PFSK-1 (cell line): ENCODE results near the gene RBP7.

Experiments
- POLR2AphosphoS5 ChIP-seq: IDR thresholded peaks from 2 replicates; pipeline ENCODE4 v1.6.1; 2012; ENCODE audit warnings: low read depth, mild to moderate bottlenecking, control low read depth, low read length, moderate library complexity
- REST ChIP-seq, 2 experiments: IDR thresholded peaks; 2 replicates each; pipeline versions ENCODE4 v1.6.1 to v1.8.0; 2011 to 2012; ENCODE audit warnings: low read depth in 2 of 2, low read length in 2 of 2, control low read depth in 1 of 2, inconsistent platforms in 1 of 2, mild to moderate bottlenecking in 1 of 2, moderate library complexity in 1 of 2; ENCODE audit not compliant: insufficient read depth in 1 of 2
- SIN3A ChIP-seq: IDR thresholded peaks from 2 replicates; pipeline ENCODE4 v1.6.1; 2012; ENCODE audit warnings: mild to moderate bottlenecking, low read length, moderate library complexity, borderline replicate concordance; ENCODE audit not compliant: insufficient read depth
- TAF1 ChIP-seq: IDR thresholded peaks from 2 replicates; pipeline ENCODE4 v1.6.1; 2012; ENCODE audit warnings: low read length, control low read depth, borderline replicate concordance; ENCODE audit not compliant: insufficient read depth

- TF ChIP-seq TAF1 (no peak), POLR2AphosphoS5 (no peak), REST (IDR thresholded peaks at IDR 0.05; ENCODE audit: insufficient read depth in 1 of 2, low read depth in 2 of 2, low read length in 2 of 2) (no peak), SIN3A (no peak)
Measured at GRCh38 chr1:10054465-10054864, 57.4 kb downstream of the RBP7 start.
